ENCODE measurements around the gene PAF1. TPM values are rescaled to one million over a fixed set of nuclear protein-coding genes. Genes with fewer than 3 reads are reported as not detected.

Gene PAF1
- total RNA-seq, result 39.4 and 49.1 TPM in 2 replicates

DNA sequence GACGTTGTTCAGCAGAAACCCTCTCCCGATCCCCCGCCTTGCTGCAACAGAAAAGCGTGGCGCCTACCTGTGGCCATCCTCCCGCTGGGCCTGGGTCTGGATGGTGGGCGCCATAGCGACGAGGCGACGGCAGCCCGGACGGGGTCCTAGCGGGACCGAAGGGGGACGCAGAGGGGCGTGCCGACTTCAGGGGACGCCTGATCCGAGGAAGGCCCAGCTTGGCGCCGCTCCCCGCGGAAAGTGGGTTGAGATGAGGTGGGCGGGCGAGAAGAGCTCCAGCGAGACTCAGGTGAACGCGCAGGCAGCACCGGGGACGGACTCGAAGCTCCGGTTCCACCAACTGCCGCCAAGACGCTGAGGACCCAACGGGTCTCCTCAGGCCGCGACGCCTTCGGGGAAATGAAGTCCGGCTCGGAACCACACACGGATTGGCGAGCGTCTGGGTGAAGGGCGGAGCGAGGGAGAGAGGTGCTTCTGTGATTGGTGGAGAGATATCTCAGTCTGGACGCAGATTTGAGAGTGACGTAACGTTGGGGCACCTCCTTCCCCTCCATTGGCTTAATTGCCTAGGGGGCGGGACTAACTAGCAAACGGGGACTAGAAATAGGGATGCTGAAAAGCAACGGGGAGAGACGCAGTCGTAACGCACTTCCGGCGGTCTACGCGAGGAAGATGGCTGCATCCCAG, at the start of gene PAF1, which contains the start of gene MED29:
TSS of gene PAF1 (minus strand) at position 356 of the 687 bp plus-strand sequence. CDS start at position 114, 242 bp downstream.
TSS of gene MED29 (plus strand) at position 628 of the 687 bp plus-strand sequence. CDS start at position 673, 45 bp downstream.

DNA sequence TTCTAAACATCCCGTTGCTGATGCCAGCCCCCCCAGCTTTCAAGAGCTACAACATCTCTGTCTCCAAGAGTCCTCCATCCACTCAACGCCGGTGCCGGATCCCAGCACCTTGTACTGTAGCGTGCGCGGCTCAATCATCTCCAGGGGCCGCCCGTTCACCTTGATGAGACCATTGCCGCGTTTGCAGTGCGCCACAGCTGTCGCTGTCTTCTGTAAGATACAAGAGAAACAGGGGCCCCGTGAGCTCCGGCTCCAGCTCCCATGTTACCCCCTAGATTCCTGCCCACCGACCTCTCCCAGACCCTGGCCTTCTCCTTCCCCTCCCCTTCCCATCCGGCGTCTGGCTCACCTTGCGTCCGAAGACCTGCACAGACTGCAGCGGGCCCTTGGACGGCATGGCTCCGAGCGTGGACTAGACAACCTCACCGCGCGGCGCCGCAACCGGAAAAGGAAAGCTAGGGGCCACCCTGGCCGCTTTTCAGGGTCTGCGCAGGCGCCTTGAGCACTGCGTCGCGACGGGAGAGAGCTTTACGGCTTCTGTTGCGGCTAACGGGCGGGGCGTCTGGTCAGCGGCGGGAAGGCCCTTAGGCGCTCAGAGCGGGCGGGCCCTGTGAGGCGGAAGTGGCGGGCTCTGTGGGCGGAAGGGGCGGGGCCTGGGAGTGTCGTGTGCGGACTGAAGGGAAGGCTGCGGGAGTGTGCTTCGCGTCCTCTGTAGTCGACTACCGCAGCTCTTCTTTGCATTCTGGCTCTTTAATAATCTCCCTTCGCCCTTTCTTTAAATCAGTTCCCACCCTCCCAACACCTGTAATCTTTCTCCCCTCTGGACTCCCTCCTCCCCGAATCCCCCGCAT, 44.8 kb upstream of the PAF1 start, which contains the start of gene RPS16:
TSS of gene RPS16 (minus strand) at position 451 of the 851 bp plus-strand sequence. CDS start at position 397, 54 bp downstream.

DNA sequence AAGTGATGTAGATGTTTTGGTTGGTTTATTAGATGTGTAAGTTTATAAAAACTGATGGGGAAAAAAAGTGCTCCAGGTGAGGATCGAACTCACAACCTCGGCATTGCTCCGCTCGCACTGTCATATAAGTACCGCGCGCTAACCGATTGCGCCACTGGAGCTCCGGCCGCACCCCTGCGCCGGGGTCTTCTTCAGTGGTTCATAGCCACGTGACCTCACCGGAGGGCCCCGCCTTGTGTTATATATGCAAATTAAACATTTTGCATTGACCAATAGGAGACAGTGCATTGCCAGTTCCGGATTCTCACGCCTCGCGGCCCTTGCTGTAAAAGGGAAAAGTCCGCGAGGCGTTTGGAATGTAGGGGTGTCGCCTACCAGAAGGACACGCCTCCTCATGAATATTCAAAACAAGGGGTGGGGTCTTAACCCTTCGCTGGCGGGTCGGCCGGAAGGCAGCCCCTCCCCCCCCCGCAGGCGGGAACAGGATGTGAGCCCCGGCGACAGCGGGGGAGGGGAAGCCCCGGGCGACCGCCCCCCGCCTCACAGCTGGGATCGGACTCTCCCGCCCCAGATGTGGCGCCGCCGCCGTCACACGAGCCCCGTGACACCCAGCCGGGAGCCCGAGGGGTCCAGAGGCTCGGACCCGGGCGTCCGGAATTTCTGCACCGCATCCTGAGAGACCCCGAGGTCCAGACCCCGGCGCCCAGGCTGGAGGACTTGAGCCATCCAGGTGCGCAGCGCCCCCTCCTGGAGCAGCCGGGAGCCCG, 21.4 kb upstream of the PAF1 start, which contains the start of gene PLEKHG2:
TSS of gene PLEKHG2 (plus strand) at position 570 of the 767 bp plus-strand sequence. CDS start 1,418 bp downstream, outside the sequence.

DNA sequence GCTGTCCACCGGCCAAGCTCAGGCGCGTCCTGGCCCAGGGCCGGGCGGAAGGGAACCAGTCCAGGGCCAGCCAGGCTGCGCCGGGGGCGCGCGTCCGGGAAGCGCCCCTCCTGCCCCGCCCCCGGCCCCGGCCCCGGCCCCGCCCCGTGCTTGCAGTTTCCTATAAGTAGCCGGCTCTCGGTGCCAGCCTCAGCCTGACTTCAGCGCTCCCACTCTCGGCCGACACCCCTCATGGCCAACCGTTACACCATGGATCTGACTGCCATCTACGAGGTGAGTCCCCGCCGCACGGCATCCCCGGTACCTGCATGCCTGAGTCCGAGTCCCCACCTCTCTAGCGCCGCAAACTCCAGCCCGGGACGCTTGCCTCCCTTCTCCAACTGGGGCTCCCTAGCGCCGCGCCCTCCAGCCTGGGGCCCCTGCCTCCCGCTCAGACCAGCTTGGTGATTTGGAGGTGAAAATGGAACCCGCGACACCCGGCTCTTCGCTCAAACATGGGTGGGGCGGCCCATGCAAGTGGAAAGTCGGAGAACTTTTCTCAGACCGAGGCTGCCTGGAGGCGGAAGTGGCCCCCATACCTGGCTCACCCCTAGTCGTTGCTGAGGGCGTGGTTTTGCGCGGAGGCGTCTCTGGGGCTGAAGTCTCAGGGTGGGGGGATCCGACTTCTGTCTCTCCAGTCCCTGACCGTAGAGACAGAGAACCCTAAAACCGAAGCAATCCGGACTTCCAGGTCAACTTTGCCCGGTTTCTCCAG, 15.9 kb upstream of the PAF1 start, which contains the start of gene ZFP36:
TSS of gene ZFP36 (plus strand) at position 192 of the 754 bp plus-strand sequence. CDS start at position 250, 58 bp downstream.

DNA sequence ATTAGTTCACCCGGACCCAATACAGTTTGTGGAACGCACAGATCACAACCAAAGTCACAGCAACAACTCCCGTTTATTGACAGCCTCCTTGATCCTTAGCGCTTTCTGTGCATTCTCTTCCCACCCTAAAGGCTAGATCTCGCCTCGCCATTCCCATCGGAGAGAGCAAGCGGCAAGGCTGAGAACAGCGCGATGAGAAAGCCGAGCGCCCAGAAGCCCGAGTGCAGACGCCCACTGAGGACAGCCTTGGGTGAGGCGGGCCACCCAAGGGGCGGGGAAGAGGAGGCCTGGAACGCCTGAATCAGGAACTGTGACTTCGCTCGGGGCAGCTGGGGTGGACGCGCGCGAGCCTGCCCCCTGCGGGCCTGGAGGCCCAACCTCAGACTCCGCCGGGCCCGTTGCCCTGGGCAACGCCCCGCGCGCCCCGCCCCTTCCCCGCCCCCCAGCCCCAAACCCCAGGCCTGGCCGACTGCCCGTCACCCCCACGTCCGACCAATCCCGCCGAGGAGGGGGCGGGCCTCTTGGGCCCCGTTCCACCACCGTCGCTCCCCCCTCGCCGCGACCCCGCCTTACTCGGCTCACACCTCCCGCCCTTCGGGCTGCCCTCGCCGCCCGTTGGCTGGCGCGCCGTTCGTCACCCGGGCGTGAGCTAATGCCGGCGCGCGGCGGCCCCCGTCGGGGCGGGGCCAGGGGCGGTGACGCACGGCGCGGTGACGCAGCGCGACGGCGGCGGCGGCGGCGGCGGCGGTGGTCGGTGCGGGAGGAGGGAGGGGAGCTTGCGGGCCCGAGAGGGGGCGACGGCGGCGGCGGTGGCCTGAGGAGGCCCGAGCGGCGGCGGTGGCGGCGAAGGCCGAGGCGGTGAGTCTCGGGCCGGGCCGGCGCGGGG, 48.9 kb downstream of the PAF1 start, which contains the start of gene SAMD4B:
TSS of gene SAMD4B (plus strand) at position 703 of the 886 bp plus-strand sequence. CDS start 14,473 bp downstream, outside the sequence.

Other genes starting within 250 kb of the PAF1 start
- 0.15 TPM in 1 of 2 replicates, not detected in the other for gene NCCRP1, start 194.1 kb downstream of the PAF1 start, total RNA-seq
- not detected in 2 replicates for gene SYCN, start 186.8 kb downstream of the PAF1 start, total RNA-seq
- not detected in 2 replicates for gene IFNL3, start 146.1 kb downstream of the PAF1 start, total RNA-seq
- not detected in 2 replicates for gene IFNL4, start 142.2 kb downstream of the PAF1 start, total RNA-seq
- gene IFNL2, start 122.7 kb downstream of the PAF1 start, total RNA-seq, result not detected in 2 replicates
- gene IFNL1, start 94.7 kb downstream of the PAF1 start, total RNA-seq, result not detected in 2 replicates
- gene LRFN1, start 70.2 kb downstream of the PAF1 start, total RNA-seq, result 0.25 and 0.47 TPM in 2 replicates
- 85.3 and 115 TPM in 2 replicates for gene GMFG, start 55.1 kb downstream of the PAF1 start, total RNA-seq
- gene SAMD4B, start 48.7 kb downstream of the PAF1 start, total RNA-seq, result 40.3 and 43.9 TPM in 2 replicates
- gene MED29, start 272 bp upstream of the PAF1 start, total RNA-seq, result 19.3 and 25.0 TPM in 2 replicates
- 17.3 and 17.5 TPM in 2 replicates for gene ZFP36, start 15.7 kb upstream of the PAF1 start, total RNA-seq
- gene PLEKHG2, start 21.6 kb upstream of the PAF1 start, total RNA-seq, result 8.9 and 16.5 TPM in 2 replicates
- gene RPS16, start 44.8 kb upstream of the PAF1 start, total RNA-seq, result 1,349 and 1,363 TPM in 2 replicates
- gene SUPT5H, start 54.5 kb upstream of the PAF1 start, total RNA-seq, result 72.3 and 79.9 TPM in 2 replicates
- 106 and 118 TPM in 2 replicates for gene TIMM50, start 89.7 kb upstream of the PAF1 start, total RNA-seq
- gene DLL3, start 107.8 kb upstream of the PAF1 start, total RNA-seq, result 0.53 and 1.0 TPM in 2 replicates
- gene SELENOV, start 124.0 kb upstream of the PAF1 start, total RNA-seq, result not detected in 2 replicates
- gene EID2B, start 141.7 kb upstream of the PAF1 start, total RNA-seq, result 3.1 and 3.9 TPM in 2 replicates
- 11.6 and 13.0 TPM in 2 replicates for gene EID2, start 149.1 kb upstream of the PAF1 start, total RNA-seq
- not detected in 2 replicates for gene LGALS13, start 211.4 kb upstream of the PAF1 start, total RNA-seq